HEK293T (cell line): ENCODE results near the gene MAN1C1.

Experiments
- CTBP1 ChIP-seq: fragments of 450-650 bp; IDR thresholded peaks from 2 replicates; pipeline ENCODE4 v1.6.1; 2016; ENCODE audit warnings: borderline replicate concordance
- FOXA1 ChIP-seq: fragments of 450-650 bp; IDR thresholded peaks from 2 replicates; pipeline ENCODE4 v1.6.1; 2016; ENCODE audit warnings: mild to moderate bottlenecking
- FOXM1 ChIP-seq: fragments of 450-650 bp; IDR thresholded peaks from 2 replicates; pipeline ENCODE4 v1.6.1; 2017; ENCODE audit warnings: mild to moderate bottlenecking, borderline replicate concordance
- SP1 ChIP-seq: fragments of 450-650 bp; IDR thresholded peaks from 2 replicates; pipeline ENCODE4 v1.6.1; 2017
- SUZ12 ChIP-seq: fragments of 450-650 bp; IDR thresholded peaks from 2 replicates; pipeline ENCODE4 v1.6.1; 2016; ENCODE audit warnings: mild to moderate bottlenecking
- ZNF384 ChIP-seq: fragments of 450-650 bp; IDR thresholded peaks from 2 replicates; pipeline ENCODE4 v1.6.1; 2016

DNA sequence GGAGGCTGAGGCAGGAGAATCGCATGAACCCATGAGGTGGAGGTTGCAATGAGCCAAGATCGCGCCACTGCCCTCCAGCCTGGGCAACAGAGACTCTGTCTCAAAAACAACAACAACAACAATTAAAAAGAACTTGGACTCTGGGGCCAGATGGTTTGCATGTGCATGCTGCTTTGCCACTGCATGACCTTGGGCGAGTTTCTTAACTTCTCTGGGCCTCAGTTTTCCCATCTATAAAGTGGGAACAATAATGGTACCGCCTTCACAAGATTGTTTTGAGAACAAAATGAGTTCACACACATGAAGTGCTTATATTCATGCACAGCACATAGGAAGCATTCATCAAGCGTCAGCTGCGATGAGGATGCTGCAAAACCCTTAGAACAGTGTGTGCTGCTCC is 74.6 kb downstream of the MAN1C1 start:
- no peak for TF ChIP-seq FOXM1
- no peak for TF ChIP-seq FOXA1
- TF ChIP-seq ZNF384: no peak
- no peak for TF ChIP-seq SP1
- TF ChIP-seq SUZ12: no peak
- no peak for TF ChIP-seq CTBP1
